Measurements from ENCODE around the gene MYBPC1. TPM values are rescaled to one million over a fixed set of nuclear protein-coding genes. Genes with fewer than 3 reads are reported as not detected.

MYBPC1 gene
- total and polyA plus RNA-seq, 2 of the 4 experiments (the other 2 are of a cell fraction), result not detected

DNA sequence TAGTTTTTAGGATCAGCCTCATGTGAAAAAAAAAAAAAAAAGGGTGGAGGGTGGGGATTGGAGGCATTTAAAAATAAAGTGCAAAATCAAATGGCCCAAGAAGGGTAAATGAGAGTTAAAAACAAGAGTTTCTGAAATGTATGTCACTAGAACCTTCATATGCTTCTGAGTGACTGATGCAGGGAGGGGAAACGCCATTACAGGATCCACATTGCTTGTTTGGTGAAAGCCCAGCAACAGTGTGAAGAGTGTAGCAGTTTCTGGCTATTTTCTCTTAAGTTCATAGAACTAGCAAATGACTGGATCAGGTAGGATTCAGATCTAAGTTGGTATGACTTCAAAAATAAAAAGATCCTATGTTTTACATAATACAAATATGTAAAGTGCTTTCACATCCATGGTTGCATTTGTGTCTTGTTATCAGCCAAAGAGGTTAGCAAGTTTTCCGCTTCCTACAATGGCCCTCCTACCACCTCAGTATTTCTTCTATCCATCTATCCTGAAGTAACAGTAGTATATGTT is 105.6 kb downstream of the MYBPC1 start:
- no peak for DNase-seq
- TF ChIP-seq MAZ (IDR thresholded peaks at IDR 0.05; ENCODE audit: borderline replicate concordance, low read depth, low read length) (no peak), NFE2L2 (IDR thresholded peaks at IDR 0.05; ENCODE audit: low read depth, low read length) (no peak), SMC3 (IDR thresholded peaks at IDR 0.05; ENCODE audit: low read depth, low read length) (no peak), RAD21 (IDR thresholded peaks at IDR 0.05; ENCODE audit: low read length) (no peak), MXI1 (IDR thresholded peaks at IDR 0.05; ENCODE audit: borderline replicate concordance, low read depth, low read length) (no peak)
- POLR2A ChIA-PET (ENCODE audit: unreplicated experiment), result no interaction called here

More for the DNA sequence above, 105.6 kb downstream of the MYBPC1 start:
- no peak overlapping the region for H4K8ac ChIP-seq (ENCODE audit: low read depth in 2 of 2, low read length in 2 of 2)
- H3K18ac ChIP-seq (ENCODE audit: low read depth, low read length), result no peak overlapping the region
- no peaks in the 10 kb centered on the region for H3K9me1 ChIP-seq (ENCODE audit: insufficient read depth, low read length)
- dilution Hi-C loops (cut with HindIII; ENCODE audit: low sequenced_read_pairs, unreplicated experiment), result no loop called here
- no peak overlapping the region for H2BK15ac ChIP-seq (ENCODE audit: low read depth, low read length)
- H3K4me1 ChIP-seq (ENCODE audit: control insufficient read depth, insufficient read depth, low read length), result peaks cover 6% of the 10 kb centered on the region
- H2AK5ac ChIP-seq (ENCODE audit: low read depth, low read length), result no peak overlapping the region
- H4K91ac ChIP-seq (ENCODE audit: insufficient read depth, low read depth, low read length), result no peak overlapping the region
- no peak overlapping the region for H3K9ac ChIP-seq (ENCODE audit: low read depth, low read length)
- no peak for ATAC-seq (ENCODE audit: low read depth)
- H3K36me3 ChIP-seq (ENCODE audit: control insufficient read depth, insufficient read depth, low read length), result no peaks in the 10 kb centered on the region
- no peak overlapping the region for H2AK9ac ChIP-seq (replicated peaks; ENCODE audit: low read depth, low read length, poor library complexity)
- no peak overlapping the region for H3K14ac ChIP-seq (replicated peaks; ENCODE audit: low read depth, low read length)
- no peak overlapping the region for H3K4me2 ChIP-seq (ENCODE audit: low read depth, low read length)
- no peak overlapping the region for H2AFZ ChIP-seq (replicated peaks; ENCODE audit: low read length, poor library complexity)
- no peak overlapping the region for H3K56ac ChIP-seq (ENCODE audit: extremely low read depth, insufficient read depth, low read length)
- CTCF ChIA-PET, result no interaction called here
- peaks cover 9 to 16% of the 10 kb centered on the region in 2 experiments; a peak in 2 of 4 replicates for H3K79me1 ChIP-seq (ENCODE audit: low read depth in 1 of 2, low read length in 2 of 2)
- no TSS peak for BruUV-seq (replicated peaks)
- H4K20me1 ChIP-seq (ENCODE audit: insufficient read depth, low read length), result no peaks in the 10 kb centered on the region
- no CpG with 5 or more reads among the region's 2 CpGs for WGBS, 2 experiments (ENCODE audit: extremely low coverage in 2 of 2, insufficient read length in 1 of 2)
- no peak overlapping the region for H3K27ac ChIP-seq (ENCODE audit: insufficient read depth, low read length)
- in situ Hi-C loops (cut with MboI; ENCODE audit: low sequenced_read_pairs), result no loop called here
- intact Hi-C loops (cut with micrococcal nuclease), result no loop called here
- no peak overlapping the region for H2BK20ac ChIP-seq (ENCODE audit: low read depth, low read length)
- no peak overlapping the region for H2BK120ac ChIP-seq (ENCODE audit: low read depth, low read length)
- no peak overlapping the region for H2BK5ac ChIP-seq (ENCODE audit: low read depth, low read length, poor library complexity, severe bottlenecking)
- no peak overlapping the region for H3K4me3 ChIP-seq (ENCODE audit: insufficient read depth, low read depth, low read length)
- no peaks in the 10 kb centered on the region for H3K27me3 ChIP-seq (ENCODE audit: control insufficient read depth, insufficient read depth, low read length)
- H3K4ac ChIP-seq (ENCODE audit: low read depth, low read length), result no peak overlapping the region
- H4K5ac ChIP-seq (ENCODE audit: low read depth, low read length), result no peak overlapping the region
- no peaks in the 10 kb centered on the region for H3K9me3 ChIP-seq (ENCODE audit: control insufficient read depth, insufficient read depth, low read length)
- no peak overlapping the region for H3K23ac ChIP-seq (ENCODE audit: low read depth, low read length)

All from IMR-90 (cell line).